ENCODE data around the gene IL22RA2. TPM values are rescaled to one million over a fixed set of nuclear protein-coding genes. Genes with fewer than 3 reads are reported as not detected.

Gene IL22RA2
- total RNA-seq, 1 experiment from 2014 or later = not detected

- DNase-seq (ENCODE audit: low read depth) = no peak
- in situ Hi-C loops (cut with HindIII; ENCODE audit: low pct_unique_long_range_greater_than_20kb, low sequenced_read_pairs) = no loop called here
These were observed 561 bp downstream of the IL22RA2 start for GRCh38 chr6:137172734-137173431.

- DNase-seq (ENCODE audit: low read depth) = peak; percentile 9
- in situ Hi-C loops (cut with HindIII; ENCODE audit: low pct_unique_long_range_greater_than_20kb, low sequenced_read_pairs) = no loop called here
These were observed 1.4 kb downstream of the IL22RA2 start for GRCh38 chr6:137171824-137172733.

- in situ Hi-C loops (cut with HindIII; ENCODE audit: low pct_unique_long_range_greater_than_20kb, low sequenced_read_pairs) = no loop called here
- DNase-seq (ENCODE audit: low read depth) = no peak
These were observed 2.4 kb downstream of the IL22RA2 start for GRCh38 chr6:137171053-137171374.

- no peak for DNase-seq (ENCODE audit: low read depth)
- in situ Hi-C loops (cut with HindIII; ENCODE audit: low pct_unique_long_range_greater_than_20kb, low sequenced_read_pairs) = no loop called here
These were observed 3.0 kb downstream of the IL22RA2 start for GRCh38 chr6:137170266-137171052.

- no peak for DNase-seq (ENCODE audit: low read depth)
- in situ Hi-C loops (cut with HindIII; ENCODE audit: low pct_unique_long_range_greater_than_20kb, low sequenced_read_pairs) = no loop called here
These were observed 5.6 kb downstream of the IL22RA2 start for GRCh38 chr6:137167702-137168377.

GRCh38 chr6:137166247-137167098, 7.0 kb downstream of the IL22RA2 start:
- DNase-seq (ENCODE audit: low read depth) = no peak
- in situ Hi-C loops (cut with HindIII; ENCODE audit: low pct_unique_long_range_greater_than_20kb, low sequenced_read_pairs) = no loop called here

GRCh38 chr6:137165375-137166246, 7.8 kb downstream of the IL22RA2 start:
- DNase-seq (ENCODE audit: low read depth) = no peak
- in situ Hi-C loops (cut with HindIII; ENCODE audit: low pct_unique_long_range_greater_than_20kb, low sequenced_read_pairs) = no loop called here

- no peak for DNase-seq (ENCODE audit: low read depth)
- in situ Hi-C loops (cut with HindIII; ENCODE audit: low pct_unique_long_range_greater_than_20kb, low sequenced_read_pairs) = no loop called here
These were observed 9.6 kb downstream of the IL22RA2 start for GRCh38 chr6:137163732-137164318.

GRCh38 chr6:137162692-137163306, 10.6 kb downstream of the IL22RA2 start:
- no peak for DNase-seq (ENCODE audit: low read depth)
- in situ Hi-C loops (cut with HindIII; ENCODE audit: low pct_unique_long_range_greater_than_20kb, low sequenced_read_pairs) = no loop called here

- no peak for DNase-seq (ENCODE audit: low read depth)
- in situ Hi-C loops (cut with HindIII; ENCODE audit: low pct_unique_long_range_greater_than_20kb, low sequenced_read_pairs) = no loop called here
These were observed 11.5 kb downstream of the IL22RA2 start for GRCh38 chr6:137161949-137162348.

GRCh38 chr6:137160763-137161162, 12.7 kb downstream of the IL22RA2 start:
- in situ Hi-C loops (cut with HindIII; ENCODE audit: low pct_unique_long_range_greater_than_20kb, low sequenced_read_pairs) = no loop called here
- no peak for DNase-seq (ENCODE audit: low read depth)

- DNase-seq (ENCODE audit: low read depth) = no peak
- in situ Hi-C loops (cut with HindIII; ENCODE audit: low pct_unique_long_range_greater_than_20kb, low sequenced_read_pairs) = no loop called here
These were observed 13.5 kb downstream of the IL22RA2 start for GRCh38 chr6:137159912-137160311.

GRCh38 chr6:137157601-137158000, 15.8 kb downstream of the IL22RA2 start:
- no peak for DNase-seq (ENCODE audit: low read depth)
- in situ Hi-C loops (cut with HindIII; ENCODE audit: low pct_unique_long_range_greater_than_20kb, low sequenced_read_pairs) = no loop called here

GRCh38 chr6:137156650-137157049, 16.8 kb downstream of the IL22RA2 start:
- DNase-seq (ENCODE audit: low read depth) = no peak
- in situ Hi-C loops (cut with HindIII; ENCODE audit: low pct_unique_long_range_greater_than_20kb, low sequenced_read_pairs) = no loop called here

- in situ Hi-C loops (cut with HindIII; ENCODE audit: low pct_unique_long_range_greater_than_20kb, low sequenced_read_pairs) = no loop called here
- no peak for DNase-seq (ENCODE audit: low read depth)
These were observed 17.6 kb downstream of the IL22RA2 start for GRCh38 chr6:137155830-137156229.

- in situ Hi-C loops (cut with HindIII; ENCODE audit: low pct_unique_long_range_greater_than_20kb, low sequenced_read_pairs) = no loop called here
- DNase-seq (ENCODE audit: low read depth) = no peak
These were observed 23.4 kb downstream of the IL22RA2 start for GRCh38 chr6:137150072-137150471.

All from Caki2 (cell line).